ENCODE measurements around the gene HEMGN.
"Not testable (repeated sequence)": the region's sequence is repeated elsewhere in the genome, so short reads cannot be mapped to it uniquely, and the experiment has no call there.

HEMGN gene

DNA sequence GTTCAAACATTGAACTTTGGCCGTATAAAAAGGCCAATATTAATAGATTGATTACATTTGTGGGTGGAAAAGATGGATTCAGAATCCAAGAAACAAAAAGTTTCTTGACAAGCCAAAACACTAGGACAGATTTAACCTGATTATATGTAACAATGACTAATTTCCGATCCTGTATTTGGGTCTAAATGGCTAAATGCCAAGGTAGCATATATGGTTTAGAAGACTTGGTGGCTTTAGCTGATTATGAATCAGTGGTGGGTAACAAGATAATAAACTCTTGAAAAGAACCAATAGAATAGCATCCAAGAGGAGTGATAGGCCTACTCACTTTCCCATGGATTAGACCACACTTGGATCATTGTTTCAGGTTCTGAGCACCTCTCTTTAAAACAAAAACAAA is 23.4 kb upstream of the HEMGN start:
- H3K9ac ChIP-seq (ENCODE audit: low read depth, low read length, poor library complexity), result no peak overlapping the region
- no peak overlapping the region for H2BK12ac ChIP-seq (ENCODE audit: low read length)
- no peak overlapping the region for H2BK120ac ChIP-seq (ENCODE audit: low read depth, low read length)
- no peak overlapping the region for H2AFZ ChIP-seq (ENCODE audit: low read length)
- no peak overlapping the region for H3K23ac ChIP-seq (ENCODE audit: low read depth, low read length, poor library complexity)
- no peak overlapping the region for H3K4me3 ChIP-seq (ENCODE audit: low read length in 2 of 2)
- H2AK5ac ChIP-seq (ENCODE audit: low read depth, low read length), result no peak overlapping the region
- WGBS, 2 donors (ENCODE audit: extremely low coverage in 2 of 2, insufficient read length in 2 of 2, insufficient replicate concordance in 1 of 2), result no CpG with 5 or more reads among the region's 2 CpGs
- H3K27ac ChIP-seq (replicated peaks; ENCODE audit: low read length), result no peak overlapping the region
- no peak overlapping the region for H3K4ac ChIP-seq (ENCODE audit: low read length)
- DNase-seq (ENCODE audit: low spot score), result no peak
- H2BK15ac ChIP-seq (ENCODE audit: low read length), result no peak overlapping the region
- no peak overlapping the region for H2BK5ac ChIP-seq (ENCODE audit: low read length)
- no peaks in the 10 kb centered on the region for H3K9me3 ChIP-seq (replicated peaks in 1 of 2; ENCODE audit: control insufficient read depth in 2 of 2, insufficient read depth in 1 of 2, low read depth in 1 of 2, low read length in 2 of 2)
- H3K18ac ChIP-seq (ENCODE audit: low read length), result no peak overlapping the region
- H4K91ac ChIP-seq (ENCODE audit: low read depth, low read length, poor library complexity), result no peak overlapping the region
- H3K4me1 ChIP-seq (ENCODE audit: control insufficient read depth in 2 of 2, insufficient read depth in 1 of 2, low read depth in 1 of 2, low read length in 2 of 2), result no peaks in the 10 kb centered on the region
- no peaks in the 10 kb centered on the region for H3K79me1 ChIP-seq (ENCODE audit: low read depth, low read length)
- no peak overlapping the region for H3K4me2 ChIP-seq (ENCODE audit: insufficient read depth, low read length, poor library complexity, severe bottlenecking)
- H3K14ac ChIP-seq (ENCODE audit: low read length), result no peak overlapping the region
- H3K36me3 ChIP-seq (replicated peaks in 1 of 2; ENCODE audit: control insufficient read depth in 2 of 2, insufficient read depth in 2 of 2, low read length in 2 of 2), result no peaks in the 10 kb centered on the region
- H3K27me3 ChIP-seq (ENCODE audit: control insufficient read depth in 3 of 3, insufficient read depth in 3 of 3, low read depth in 1 of 3, low read length in 3 of 3), result peaks cover 0 to 59% (median 2%) of the 10 kb centered on the region in 3 experiments
- no peak overlapping the region for H4K8ac ChIP-seq (ENCODE audit: low read depth, low read length)

DNA sequence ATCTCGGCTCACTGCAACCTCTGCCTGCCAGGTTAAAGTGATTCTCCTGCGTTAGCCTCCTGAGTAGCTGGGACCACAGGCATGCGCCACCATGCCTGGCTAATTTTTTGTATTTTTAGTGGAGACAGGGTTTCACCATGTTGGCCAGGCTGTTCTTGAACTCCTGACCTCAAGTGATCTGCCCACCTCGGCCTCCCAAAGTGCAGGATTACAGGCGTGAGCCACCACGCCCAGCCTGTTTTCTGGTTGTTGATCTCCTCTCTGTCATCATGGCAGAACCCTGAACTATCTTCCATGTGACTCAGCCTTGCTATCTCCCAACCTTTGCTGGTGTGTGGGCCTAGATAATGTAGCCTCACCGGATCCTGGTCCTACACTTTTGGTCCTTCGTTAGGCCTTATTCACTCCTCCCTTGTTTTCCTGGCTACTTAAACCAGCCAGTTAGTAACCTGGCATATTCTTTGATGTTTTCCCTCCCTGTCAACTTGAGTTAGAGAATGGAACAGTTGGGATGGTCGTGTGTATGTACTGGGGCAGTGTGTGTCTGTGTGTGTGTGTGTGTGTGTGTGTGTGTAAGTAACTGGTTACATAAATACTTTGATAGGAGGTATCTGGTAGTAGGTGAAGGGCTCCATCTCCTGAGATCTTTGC is 22.8 kb upstream of the HEMGN start:
- not testable (repeated sequence) for H3K27ac ChIP-seq (replicated peaks; ENCODE audit: low read length); H2BK15ac ChIP-seq (ENCODE audit: low read length); H3K23ac ChIP-seq (ENCODE audit: low read depth, low read length, poor library complexity); H3K36me3 ChIP-seq (replicated peaks in 1 of 2; ENCODE audit: control insufficient read depth in 2 of 2, insufficient read depth in 2 of 2, low read length in 2 of 2); H2BK5ac ChIP-seq (ENCODE audit: low read length); H2BK120ac ChIP-seq (ENCODE audit: low read depth, low read length); H3K9me3 ChIP-seq (replicated peaks in 1 of 2; ENCODE audit: control insufficient read depth in 2 of 2, insufficient read depth in 1 of 2, low read depth in 1 of 2, low read length in 2 of 2); DNase-seq (ENCODE audit: low spot score); H2AK5ac ChIP-seq (ENCODE audit: low read depth, low read length); H2AFZ ChIP-seq (ENCODE audit: low read length); H3K4me2 ChIP-seq (ENCODE audit: insufficient read depth, low read length, poor library complexity, severe bottlenecking); H4K91ac ChIP-seq (ENCODE audit: low read depth, low read length, poor library complexity); H3K18ac ChIP-seq (ENCODE audit: low read length); H3K14ac ChIP-seq (ENCODE audit: low read length); H3K4me1 ChIP-seq (ENCODE audit: control insufficient read depth in 2 of 2, insufficient read depth in 1 of 2, low read depth in 1 of 2, low read length in 2 of 2); H3K79me1 ChIP-seq (ENCODE audit: low read depth, low read length); H2BK12ac ChIP-seq (ENCODE audit: low read length); H4K8ac ChIP-seq (ENCODE audit: low read depth, low read length); H3K9ac ChIP-seq (ENCODE audit: low read depth, low read length, poor library complexity); H3K4me3 ChIP-seq (ENCODE audit: low read length in 2 of 2); H3K4ac ChIP-seq (ENCODE audit: low read length)
- H3K27me3 ChIP-seq (ENCODE audit: control insufficient read depth in 3 of 3, insufficient read depth in 3 of 3, low read depth in 1 of 3, low read length in 3 of 3), result peaks cover 0 to 59% (median 4%) of the 10 kb centered on the region in 3 experiments
- WGBS, 2 donors (ENCODE audit: extremely low coverage in 2 of 2, insufficient read length in 2 of 2, insufficient replicate concordance in 1 of 2), result no CpG with 5 or more reads among the region's 9 CpGs

DNA sequence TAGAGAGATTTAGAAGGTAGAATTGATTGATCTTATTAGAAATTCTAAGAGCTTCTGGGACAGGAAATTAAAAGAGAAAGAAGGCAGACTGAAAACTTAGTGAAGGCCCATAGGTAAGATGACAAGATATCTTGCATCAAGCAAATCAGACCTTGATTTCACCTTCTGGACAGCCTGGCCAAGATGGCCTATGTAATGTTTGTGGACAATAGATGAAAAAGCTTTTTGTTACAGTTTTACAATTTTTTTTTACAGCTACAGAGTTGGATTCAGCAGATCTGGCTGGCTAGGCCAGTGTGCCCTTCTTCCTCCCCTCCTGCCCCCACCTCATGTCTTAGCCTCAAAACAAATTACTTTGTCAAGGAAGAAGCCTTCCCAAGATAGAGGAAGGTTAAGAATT is 21.6 kb upstream of the HEMGN start:
- Histone ChIP-seq H3K27ac (replicated peaks; ENCODE audit: low read length) (no peak overlapping the region), H2AFZ (ENCODE audit: low read length) (no peak overlapping the region), H4K91ac (ENCODE audit: low read depth, low read length, poor library complexity) (no peak overlapping the region), H3K23ac (ENCODE audit: low read depth, low read length, poor library complexity) (no peak overlapping the region), H3K9ac (ENCODE audit: low read depth, low read length, poor library complexity) (no peak overlapping the region), H2AK5ac (ENCODE audit: low read depth, low read length) (no peak overlapping the region), H2BK120ac (ENCODE audit: low read depth, low read length) (no peak overlapping the region), H3K79me1 (ENCODE audit: low read depth, low read length) (no peaks in the 10 kb centered on the region), H2BK12ac (ENCODE audit: low read length) (no peak overlapping the region), H3K14ac (ENCODE audit: low read length) (no peak overlapping the region), H3K18ac (ENCODE audit: low read length) (no peak overlapping the region), H3K4ac (ENCODE audit: low read length) (no peak overlapping the region), H2BK15ac (ENCODE audit: low read length) (no peak overlapping the region), H3K27me3 (ENCODE audit: control insufficient read depth in 3 of 3, insufficient read depth in 3 of 3, low read depth in 1 of 3, low read length in 3 of 3) (peaks cover 0 to 48% (median 4%) of the 10 kb centered on the region in 3 experiments), H3K9me3 (replicated peaks in 1 of 2; ENCODE audit: control insufficient read depth in 2 of 2, insufficient read depth in 1 of 2, low read depth in 1 of 2, low read length in 2 of 2) (no peaks in the 10 kb centered on the region), H4K8ac (ENCODE audit: low read depth, low read length) (no peak overlapping the region), H3K4me2 (ENCODE audit: insufficient read depth, low read length, poor library complexity, severe bottlenecking) (no peak overlapping the region), H3K4me1 (ENCODE audit: control insufficient read depth in 2 of 2, insufficient read depth in 1 of 2, low read depth in 1 of 2, low read length in 2 of 2) (no peaks in the 10 kb centered on the region), H2BK5ac (ENCODE audit: low read length) (no peak overlapping the region), H3K4me3 (ENCODE audit: low read length in 2 of 2) (no peak overlapping the region), H3K36me3 (replicated peaks in 1 of 2; ENCODE audit: control insufficient read depth in 2 of 2, insufficient read depth in 2 of 2, low read length in 2 of 2) (no peaks in the 10 kb centered on the region)
- no peak for DNase-seq (ENCODE audit: low spot score)

DNA sequence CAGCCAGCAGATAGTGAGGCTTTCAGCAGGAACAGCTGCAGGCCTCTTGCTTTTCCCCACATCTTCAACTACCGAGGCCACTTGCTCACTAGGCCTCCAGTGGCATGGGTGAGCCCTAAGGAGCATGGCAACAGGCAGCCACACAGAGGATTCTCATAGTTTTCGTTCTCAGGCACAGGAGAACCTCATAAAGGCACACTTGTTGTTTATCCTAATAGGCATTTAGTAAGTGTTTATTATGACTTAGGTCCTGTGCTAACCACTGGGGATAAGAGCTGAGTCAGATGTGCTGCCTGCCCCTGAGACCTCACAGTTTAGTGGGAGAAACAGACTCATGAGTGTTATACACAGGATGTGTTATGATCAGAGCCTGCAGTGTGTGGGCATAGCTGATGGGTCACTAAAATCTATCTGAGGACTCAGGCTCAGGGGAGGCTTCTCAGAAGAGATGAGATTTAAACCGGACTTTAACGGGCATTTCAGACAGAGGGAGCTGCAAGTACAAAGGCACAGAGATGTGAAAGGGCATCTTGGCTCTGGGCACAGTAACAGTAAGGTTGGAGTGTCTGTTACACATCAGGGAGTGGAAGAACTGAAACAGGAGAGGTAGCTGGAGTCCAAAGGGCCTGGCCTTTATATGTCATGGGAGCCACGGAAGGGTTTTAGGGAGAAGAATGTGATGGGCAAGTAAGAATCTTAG is 21.0 kb upstream of the HEMGN start:
- Histone ChIP-seq H3K4me1 (ENCODE audit: control insufficient read depth in 2 of 2, insufficient read depth in 1 of 2, low read depth in 1 of 2, low read length in 2 of 2) (no peaks in the 10 kb centered on the region), H4K91ac (ENCODE audit: low read depth, low read length, poor library complexity) (no peak overlapping the region), H3K79me1 (ENCODE audit: low read depth, low read length) (no peaks in the 10 kb centered on the region), H2BK120ac (ENCODE audit: low read depth, low read length) (no peak overlapping the region), H2AK5ac (ENCODE audit: low read depth, low read length) (no peak overlapping the region), H2BK5ac (ENCODE audit: low read length) (no peak overlapping the region), H3K14ac (ENCODE audit: low read length) (no peak overlapping the region), H3K18ac (ENCODE audit: low read length) (no peak overlapping the region), H4K8ac (ENCODE audit: low read depth, low read length) (no peak overlapping the region), H2BK12ac (ENCODE audit: low read length) (no peak overlapping the region), H3K23ac (ENCODE audit: low read depth, low read length, poor library complexity) (no peak overlapping the region), H3K9ac (ENCODE audit: low read depth, low read length, poor library complexity) (no peak overlapping the region), H3K27me3 (ENCODE audit: control insufficient read depth in 3 of 3, insufficient read depth in 3 of 3, low read depth in 1 of 3, low read length in 3 of 3) (peaks cover 0 to 43% (median 4%) of the 10 kb centered on the region in 3 experiments), H3K9me3 (replicated peaks in 1 of 2; ENCODE audit: control insufficient read depth in 2 of 2, insufficient read depth in 1 of 2, low read depth in 1 of 2, low read length in 2 of 2) (no peaks in the 10 kb centered on the region), H3K4ac (ENCODE audit: low read length) (no peak overlapping the region), H3K4me3 (ENCODE audit: low read length in 2 of 2) (no peak overlapping the region), H2BK15ac (ENCODE audit: low read length) (no peak overlapping the region), H3K4me2 (ENCODE audit: insufficient read depth, low read length, poor library complexity, severe bottlenecking) (no peak overlapping the region), H3K36me3 (replicated peaks in 1 of 2; ENCODE audit: control insufficient read depth in 2 of 2, insufficient read depth in 2 of 2, low read length in 2 of 2) (no peaks in the 10 kb centered on the region), H3K27ac (replicated peaks; ENCODE audit: low read length) (no peak overlapping the region), H2AFZ (ENCODE audit: low read length) (no peak overlapping the region)
- WGBS, 2 donors (ENCODE audit: extremely low coverage in 2 of 2, insufficient read length in 2 of 2, insufficient replicate concordance in 1 of 2), result no CpG with 5 or more reads among the region's 5 CpGs
- no peak for DNase-seq (ENCODE audit: low spot score)
